Spleen (tissue), 11 donors: ENCODE data around the gene NRCAM. TPM values are rescaled to one million over a fixed set of nuclear protein-coding genes. Genes with fewer than 3 reads are reported as not detected.

Source experiments
- DNase-seq: peaks from one replicate; pipeline ENCODE4 v3.0.0-alpha.2; 2020
- H3K27ac ChIP-seq, 8 donors: fragments of 200-600 bp; sonication (generic) in 7 of 8; 1 replicate in 4 of 8; 2 replicates in 4 of 8; pipeline versions ENCODE4 v1.5.0 to v1.8.0; 2016 to 2021; ENCODE audit warnings: inconsistent platforms in 4 of 8, mild to moderate bottlenecking in 4 of 8, moderate library complexity in 1 of 8
- H3K27me3 ChIP-seq, 7 donors: fragments of 200-600 bp; sonication (generic) in 6 of 7; replicated peaks in 1 of 7; 1 replicate in 4 of 7; 2 replicates in 3 of 7; pipeline versions ENCODE4 v1.5.0 to v1.8.0; 2016 to 2021; ENCODE audit warnings: inconsistent platforms in 3 of 7, mild to moderate bottlenecking in 1 of 7
- H3K36me3 ChIP-seq, 6 donors: fragments of 200-600 bp; sonication (generic) in 5 of 6; 1 replicate in 4 of 6; 2 replicates in 2 of 6; pipeline versions ENCODE4 v1.5.0 to v1.8.0; 2016 to 2021; ENCODE audit warnings: inconsistent platforms in 2 of 6
- H3K4me1 ChIP-seq, 6 donors: fragments of 200-600 bp; sonication (generic) in 5 of 6; 1 replicate in 3 of 6; 2 replicates in 3 of 6; pipeline versions ENCODE4 v1.5.0 to v1.8.0; 2016 to 2021; ENCODE audit warnings: inconsistent platforms in 3 of 6
- H3K4me3 ChIP-seq, 8 donors: fragments of 200-600 bp; sonication (generic) in 7 of 8; 1 replicate in 4 of 8; 2 replicates in 4 of 8; pipeline versions ENCODE4 v1.5.0 to v1.8.0; 2016 to 2021; ENCODE audit warnings: inconsistent platforms in 4 of 8, mild to moderate bottlenecking in 4 of 8, moderate library complexity in 2 of 8
- H3K9me3 ChIP-seq, 8 donors: fragments of 200-600 bp; sonication (generic) in 7 of 8; 1 replicate in 4 of 8; 2 replicates in 4 of 8; pipeline versions ENCODE4 v1.5.0 to v1.8.0; 2016 to 2021; ENCODE audit warnings: inconsistent platforms in 4 of 8
- CTCF ChIP-seq, 11 experiments: fragments of 200-600 bp in 7 of 11; fragments of 450-650 bp in 4 of 11; sonication (generic) in 4 of 11; IDR thresholded peaks in 8 of 11; conservative IDR thresholded peaks in 3 of 11; 1 replicate in 7 of 11; 2 replicates in 4 of 11; pipeline versions ENCODE4 v1.4.0 to v1.8.0; 2016 to 2021; ENCODE audit warnings: antibody characterized with exemption in 11 of 11, inconsistent platforms in 4 of 11, mild to moderate bottlenecking in 1 of 11
- POLR2A ChIP-seq, 3 donors: fragments of 450-650 bp; IDR thresholded peaks; one replicate each; pipeline ENCODE4 v1.5.1; 2017; ENCODE audit warnings: antibody characterized with exemption in 3 of 3, mild to moderate bottlenecking in 1 of 3
- POLR2AphosphoS5 ChIP-seq, 3 donors: sonication (generic); formaldehyde crosslinking; IDR thresholded peaks; one replicate each; pipeline ENCODE4 v1.5.1; 2017; ENCODE audit warnings: antibody characterized with exemption in 3 of 3
- WGBS, 5 donors: extraction: QIAGEN DNeasy Blood & Tissue Kit in 3 of 5; methylation state at CpG; one replicate each; pipeline versions ENCODE4 v1.1.5 to v1.1.7; 2013 to 2018; 5-methylcytosine and 5-hydroxymethylcytosine counted together
- intact Hi-C: fragments of 100-400 bp; cut with DNase I; formaldehyde crosslinking; loops from one replicate; pipeline ENCODE4 v1.15.0; 2023; ENCODE audit warnings: low total_unique reads
- polyA plus RNA-seq, 3 donors: library from polyadenylated mRNA; stranded (reverse); fragments of 200-250 nt; gene quantifications; one replicate each; pipeline ENCODE4 v1.2.1, GENCODE V29; 2013
- total RNA-seq, 7 donors: library from RNA; depleted of rRNA in 3 of 7; stranded (reverse); fragments of >200 nt in 3 of 7; fragmentation: NEBNext Ultra II Directional in 4 of 7; extraction: Animal tissue kit (Norgen Biotek cat#: 25700) in 4 of 7; gene quantifications; one replicate each; pipeline versions ENCODE4 v1.1.0 to v1.2.1, GENCODE V29; 2016 to 2021
- donor health status: healthy with polysubstance abuse.
- donor health status: DM: no; HTN: no; CAD: no; lungs with moderate emphysema.
- donor health status: DM: no; HTN: no; CAD: no.
- donor health status: Bipolar disorder and iron deficiency.
- donor health status: healthy.
- donor health status: DM: no; HTN: no; CAD: no.
- donor health status: DM: yes; HTN: yes; CAD: no.

The NRCAM gene
- total and polyA plus RNA-seq, 10 donors: 4.1 to 88.5 (median 15.0) TPM

- Histone ChIP-seq H3K9me3 (peaks cover 0 to 13% (median 3%) of the 10 kb centered on the region in 8 donors), H3K4me3 (no peak overlapping the region), H3K4me1 (no peaks in the 10 kb centered on the region), H3K27ac (no peak overlapping the region), H3K27me3 (no peaks in the 10 kb centered on the region), H3K36me3 (no peaks in the 10 kb centered on the region)
- no peak for DNase-seq
- WGBS, 5 donors: 71 to 79% (median 74%) methylated on average over 5 to 7 of the region's 7 CpGs
- intact Hi-C loops: no loop called here
- TF ChIP-seq POLR2A (IDR thresholded peaks at IDR 0.05) (no peak), CTCF (IDR thresholded peaks at IDR 0.05 in 8 of 11, conservative IDR thresholded peaks at IDR 0.05 in 3 of 11) (no peak), POLR2AphosphoS5 (IDR thresholded peaks at IDR 0.05) (no peak)
These were observed 244.6 kb downstream of the NRCAM start for GRCh38 chr7:108211382-108212201.

- Histone ChIP-seq H3K27ac (no peak overlapping the region), H3K4me1 (no peaks in the 10 kb centered on the region), H3K9me3 (peaks cover 0 to 13% (median 3%) of the 10 kb centered on the region in 8 donors), H3K4me3 (no peak overlapping the region), H3K27me3 (no peaks in the 10 kb centered on the region), H3K36me3 (no peaks in the 10 kb centered on the region)
- WGBS, 5 donors: 78 to 98% (median 95%) methylated on average over 3 of the region's 3 CpGs
- intact Hi-C loops: no loop called here
- TF ChIP-seq POLR2A (IDR thresholded peaks at IDR 0.05) (no peak), POLR2AphosphoS5 (IDR thresholded peaks at IDR 0.05) (no peak), CTCF (IDR thresholded peaks at IDR 0.05 in 8 of 11, conservative IDR thresholded peaks at IDR 0.05 in 3 of 11) (no peak)
- DNase-seq: no peak
These were observed 245.4 kb downstream of the NRCAM start for GRCh38 chr7:108210796-108211195.

- intact Hi-C loops: no loop called here
These were observed 250.9 kb downstream of the NRCAM start for GRCh38 chr7:108205311-108205710.

More at GRCh38 chr7:108205311-108205710, 250.9 kb downstream of the NRCAM start:
- DNase-seq: no peak
- TF ChIP-seq POLR2A (IDR thresholded peaks at IDR 0.05) (no peak), CTCF (IDR thresholded peaks at IDR 0.05 in 8 of 11, conservative IDR thresholded peaks at IDR 0.05 in 3 of 11) (no peak), POLR2AphosphoS5 (IDR thresholded peaks at IDR 0.05) (no peak)
- Histone ChIP-seq H3K36me3 (no peaks in the 10 kb centered on the region), H3K27me3 (peaks cover 0 to 5% (median 0%) of the 10 kb centered on the region in 7 donors), H3K9me3 (no peaks in the 10 kb centered on the region), H3K4me1 (no peaks in the 10 kb centered on the region), H3K27ac (no peak overlapping the region), H3K4me3 (no peak overlapping the region)
